Mesenchymal stem cell (in vitro differentiated cells and primary cell): Measurements from ENCODE around the gene KRTAP1-3.

Source experiments
- DNase-seq: peaks from one replicate; pipeline ENCODE4 v3.0.0-alpha.2; 2013
- H2AFZ ChIP-seq: one replicate; pipeline ENCODE4 v1.6.1; 2013; ENCODE audit warnings: low read depth, mild to moderate bottlenecking, control low read depth, inconsistent platforms, low read length, moderate library complexity
- H2AK5ac ChIP-seq: 2 replicates; pipeline ENCODE4 v1.6.1; 2013; ENCODE audit warnings: low read length, moderate library complexity, mild to moderate bottlenecking, inconsistent platforms; ENCODE audit not compliant: severe bottlenecking
- H2BK120ac ChIP-seq: one replicate; pipeline ENCODE4 v1.6.1; 2013; ENCODE audit warnings: low read depth, mild to moderate bottlenecking, inconsistent platforms, low read length, moderate library complexity
- H2BK12ac ChIP-seq, 2 experiments: one replicate each; pipeline ENCODE4 v1.6.1; 2013; ENCODE audit warnings: inconsistent platforms in 2 of 2, low read length in 2 of 2, mild to moderate bottlenecking in 2 of 2, moderate library complexity in 2 of 2, control low read depth in 1 of 2
- H2BK15ac ChIP-seq: one replicate; pipeline ENCODE4 v1.6.1; 2013; ENCODE audit warnings: mild to moderate bottlenecking, low read depth, inconsistent platforms; ENCODE audit not compliant: poor library complexity, severe bottlenecking
- H2BK5ac ChIP-seq: 2 replicates; pipeline ENCODE4 v1.6.1; 2013; ENCODE audit warnings: low read depth, mild to moderate bottlenecking, low read length, control low read depth, inconsistent platforms; ENCODE audit not compliant: poor library complexity, severe bottlenecking
- H3K14ac ChIP-seq, 2 experiments: one replicate each; pipeline ENCODE4 v1.6.1; 2013; ENCODE audit warnings: inconsistent platforms in 2 of 2, low read length in 2 of 2, control low read depth in 1 of 2, mild to moderate bottlenecking in 1 of 2, moderate library complexity in 1 of 2
- H3K18ac ChIP-seq, 2 experiments: one replicate each; pipeline ENCODE4 v1.6.1; 2013; ENCODE audit warnings: inconsistent platforms in 2 of 2, low read length in 2 of 2, control low read depth in 1 of 2, low read depth in 1 of 2, mild to moderate bottlenecking in 1 of 2
- H3K23ac ChIP-seq, 2 experiments: one replicate each; pipeline ENCODE4 v1.6.1; 2013; ENCODE audit warnings: inconsistent platforms in 2 of 2, low read length in 2 of 2, mild to moderate bottlenecking in 2 of 2, moderate library complexity in 2 of 2, control low read depth in 1 of 2
- H3K27ac ChIP-seq: 2 replicates; pipeline ENCODE4 v1.5.1; 2013; ENCODE audit warnings: mild to moderate bottlenecking, moderate library complexity, low read length, control low read depth, inconsistent platforms; ENCODE audit not compliant: poor library complexity, severe bottlenecking
- H3K27me3 ChIP-seq, 2 experiments: 2 replicates each; pipeline versions ENCODE4 v1.6.1 to v1.7.0; 2013; ENCODE audit warnings: low read length in 2 of 2, mild to moderate bottlenecking in 2 of 2, moderate library complexity in 2 of 2, control low read depth in 1 of 2, inconsistent platforms in 1 of 2; ENCODE audit not compliant: control insufficient read depth in 1 of 2, insufficient read depth in 1 of 2
- H3K36me3 ChIP-seq, 2 experiments: 2 replicates each; pipeline versions ENCODE4 v1.6.1 to v1.7.0; 2013; ENCODE audit warnings: low read length in 2 of 2, control low read depth in 1 of 2, inconsistent platforms in 1 of 2, low read depth in 1 of 2, mild to moderate bottlenecking in 1 of 2; ENCODE audit not compliant: insufficient read depth in 2 of 2, control insufficient read depth in 1 of 2
- H3K4ac ChIP-seq, 2 experiments: one replicate each; pipeline ENCODE4 v1.6.1; 2013; ENCODE audit warnings: inconsistent platforms in 2 of 2, low read length in 2 of 2, mild to moderate bottlenecking in 2 of 2, moderate library complexity in 2 of 2, control low read depth in 1 of 2, low read depth in 1 of 2
- H3K4me1 ChIP-seq: 2 replicates; pipeline ENCODE4 v1.6.1; 2013; ENCODE audit warnings: low read depth, low read length, control low read depth; ENCODE audit not compliant: control insufficient read depth, insufficient read depth
- H3K4me2 ChIP-seq: 2 replicates; pipeline ENCODE4 v1.6.1; 2013; ENCODE audit warnings: low read length, mild to moderate bottlenecking, inconsistent platforms; ENCODE audit not compliant: poor library complexity, severe bottlenecking
- H3K4me3 ChIP-seq, 2 experiments: 2 replicates each; pipeline versions ENCODE4 v1.5.1 to v1.7.0; 2013; ENCODE audit warnings: low read length in 2 of 2, mild to moderate bottlenecking in 2 of 2, control low read depth in 1 of 2, low read depth in 1 of 2; ENCODE audit not compliant: insufficient read depth in 1 of 2
- H3K79me1 ChIP-seq: replicated peaks from 2 replicates; pipeline ENCODE4 v1.6.1; 2013; ENCODE audit warnings: mild to moderate bottlenecking, control low read depth, low read length, inconsistent platforms; ENCODE audit not compliant: poor library complexity, severe bottlenecking
- H3K9ac ChIP-seq: 2 replicates; pipeline ENCODE4 v1.7.0; 2013; ENCODE audit warnings: mild to moderate bottlenecking, low read length, moderate library complexity
- H3K9me3 ChIP-seq: 2 replicates; pipeline ENCODE4 v1.7.0; 2013; ENCODE audit warnings: mild to moderate bottlenecking, low read length; ENCODE audit not compliant: control insufficient read depth
- H4K8ac ChIP-seq: one replicate; pipeline ENCODE4 v1.6.1; 2013; ENCODE audit warnings: inconsistent platforms, mild to moderate bottlenecking, low read length, moderate library complexity
- H4K91ac ChIP-seq: one replicate; pipeline ENCODE4 v1.6.1; 2013; ENCODE audit warnings: mild to moderate bottlenecking, low read length, inconsistent platforms
- WGBS: methylation state at CpG from one replicate; pipeline ENCODE4 v1.1.7; 2013; ENCODE audit warnings: mixed read lengths; 5-methylcytosine and 5-hydroxymethylcytosine counted together

KRTAP1-3 gene

DNA sequence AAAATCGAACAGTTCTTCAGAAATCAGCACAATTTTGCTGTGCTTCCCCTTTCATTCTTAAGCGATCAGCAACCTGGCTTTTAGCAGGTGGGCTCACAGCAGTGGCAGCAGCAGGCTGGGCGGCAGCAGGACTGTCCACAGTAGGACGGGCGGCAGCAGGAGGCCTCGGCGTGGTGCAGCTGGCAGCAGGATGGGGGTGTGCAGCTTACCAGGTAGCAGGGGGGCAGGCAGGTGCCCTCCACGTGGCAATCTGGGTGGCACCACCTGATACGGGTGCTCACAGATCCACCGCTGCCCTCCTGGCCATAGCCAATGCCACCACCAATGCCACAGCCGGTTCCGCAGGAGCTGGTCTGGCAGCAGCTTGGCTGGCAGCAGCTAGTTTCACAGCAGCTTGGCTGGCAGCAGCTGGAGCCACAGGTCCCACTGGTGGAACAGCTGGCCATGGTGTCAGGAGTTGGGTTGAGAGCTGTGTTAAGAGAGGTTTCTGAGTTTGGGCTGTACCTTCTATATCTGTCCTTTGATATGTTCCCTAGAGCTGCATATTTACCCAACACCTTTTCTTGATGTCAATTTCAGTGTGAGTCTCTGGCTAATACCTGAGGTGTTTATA is 4.9 kb downstream of the KRTAP1-3 start, which contains the start of gene KRTAP1-4:
TSS of gene KRTAP1-4 (minus strand) at position 563 of the 613 bp plus-strand sequence. CDS start at position 446, 117 bp downstream.
- Histone ChIP-seq H2BK120ac (no peak within 1 kb of the TSS), H2BK15ac (no peak within 1 kb of the TSS), H3K9ac (no peak within 1 kb of the TSS), H3K27me3 (no peaks in the 10 kb centered on the region), H3K14ac (peak within 1 kb of the TSS in 1 of 2 experiments; percentile 62), H2BK5ac (no peak within 1 kb of the TSS), H2AK5ac (peak within 1 kb of the TSS; percentile 70), H3K4me2 (no peak within 1 kb of the TSS), H3K18ac (no peak within 1 kb of the TSS), H2BK12ac (no peak within 1 kb of the TSS), H3K23ac (no peak within 1 kb of the TSS), H3K4ac (no peak within 1 kb of the TSS), H3K9me3 (no peaks in the 10 kb centered on the region), H2AFZ (no peak within 1 kb of the TSS), H3K79me1 (no peaks in the 10 kb centered on the region), H3K4me1 (peaks cover 5% of the 10 kb centered on the region), H4K91ac (no peak within 1 kb of the TSS), H4K8ac (no peak within 1 kb of the TSS), H3K36me3 (no peaks in the 10 kb centered on the region), H3K27ac (no peak within 1 kb of the TSS), H3K4me3 (no peak within 1 kb of the TSS)
- no peak for DNase-seq
- 83% methylated on average over 12 of the region's 12 CpGs for WGBS

DNA sequence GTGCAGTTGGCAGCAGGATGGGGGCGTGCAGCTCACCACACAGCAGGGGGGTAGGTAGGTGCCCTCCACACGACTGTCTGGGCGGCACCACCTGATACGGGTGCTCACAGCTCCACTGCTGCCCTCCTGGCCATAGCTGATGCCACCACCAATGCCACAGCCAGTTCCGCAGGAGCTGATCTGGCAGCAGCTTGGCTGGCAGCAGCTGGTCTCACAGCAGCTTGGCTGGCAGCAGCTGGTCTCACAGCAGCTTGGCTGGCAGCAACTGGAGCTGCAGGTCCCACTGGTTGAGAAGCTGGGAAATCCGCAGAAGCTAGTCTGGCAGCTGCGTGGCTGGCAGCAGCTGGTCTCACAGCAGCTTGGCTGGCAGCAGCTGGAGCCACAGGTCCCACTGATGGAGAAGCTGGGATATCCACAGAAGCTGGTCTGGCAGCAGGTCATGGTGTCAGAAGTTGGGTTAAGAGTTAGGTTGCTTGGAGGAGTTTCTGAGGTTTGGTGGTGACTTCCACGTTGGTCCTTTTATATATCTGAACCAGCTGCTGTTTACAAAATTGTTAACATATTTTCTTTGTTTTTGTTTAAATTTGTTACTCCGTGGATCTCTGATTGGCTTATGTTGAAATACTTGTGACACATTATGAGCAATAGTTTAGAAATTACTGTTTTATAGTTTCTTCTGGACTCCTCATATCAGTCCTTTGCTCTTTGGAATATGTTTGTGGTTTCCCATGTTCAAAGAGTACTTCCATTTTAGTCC is 7.8 kb downstream of the KRTAP1-3 start, which contains the start of gene KRTAP1-5:
TSS of gene KRTAP1-5 (minus strand) at position 494 of the 757 bp plus-strand sequence. CDS start at position 441, 53 bp downstream.
- no peak within 1 kb of the TSS for H3K4me2 ChIP-seq
- no peak within 1 kb of the TSS for H2BK12ac ChIP-seq
- peaks cover 3% of the 10 kb centered on the region for H3K4me1 ChIP-seq
- H2BK120ac ChIP-seq = no peak within 1 kb of the TSS
- H3K18ac ChIP-seq = peak within 1 kb of the TSS in 1 of 2 experiments; percentile 68
- no peak within 1 kb of the TSS for H2AK5ac ChIP-seq
- H2BK5ac ChIP-seq = no peak within 1 kb of the TSS
- no peak within 1 kb of the TSS for H4K8ac ChIP-seq
- H3K23ac ChIP-seq = peak within 1 kb of the TSS in 1 of 2 experiments; percentile 77
- H3K9me3 ChIP-seq = no peaks in the 10 kb centered on the region
- H3K27me3 ChIP-seq = no peaks in the 10 kb centered on the region
- H3K4ac ChIP-seq = no peak within 1 kb of the TSS
- H3K14ac ChIP-seq = peak within 1 kb of the TSS in 1 of 2 experiments; percentile 87
- no peaks in the 10 kb centered on the region for H3K36me3 ChIP-seq
- H4K91ac ChIP-seq = no peak within 1 kb of the TSS
- no peak within 1 kb of the TSS for H3K4me3 ChIP-seq
- no peaks in the 10 kb centered on the region for H3K79me1 ChIP-seq
- H2AFZ ChIP-seq = no peak within 1 kb of the TSS
- peak within 1 kb of the TSS; percentile 13 for H3K9ac ChIP-seq
- DNase-seq = peak; percentile 30
- H3K27ac ChIP-seq = no peak within 1 kb of the TSS
- no peak within 1 kb of the TSS for H2BK15ac ChIP-seq
- WGBS = 97% methylated on average over 7 of the region's 9 CpGs

DNA sequence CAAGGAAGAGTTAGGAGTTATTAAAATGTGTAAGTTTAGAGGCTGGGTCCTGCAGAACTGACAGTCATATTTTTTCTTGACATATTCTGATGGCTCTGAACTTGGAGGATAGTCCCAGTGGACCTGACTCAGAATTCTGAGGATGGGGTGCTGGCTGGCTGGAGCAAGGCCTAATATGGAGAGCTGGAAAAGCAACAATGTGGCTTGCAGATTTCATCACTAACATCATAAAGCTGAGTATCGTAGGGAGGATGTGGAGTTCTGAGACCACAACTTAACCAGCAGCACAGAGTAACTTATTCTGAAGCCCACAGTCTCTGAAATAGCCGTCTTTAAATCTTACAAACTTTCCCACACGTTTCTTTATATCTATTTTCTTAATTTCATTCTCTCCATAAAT is 10.0 kb downstream of the KRTAP1-3 start:
- Histone ChIP-seq H3K4me2 (no peak overlapping the region), H2BK120ac (no peak overlapping the region), H2BK12ac (no peak overlapping the region), H3K27ac (no peak overlapping the region), H3K4me1 (peaks cover 3% of the 10 kb centered on the region), H3K36me3 (no peaks in the 10 kb centered on the region), H3K18ac (no peak overlapping the region), H3K9me3 (no peaks in the 10 kb centered on the region), H3K14ac (no peak overlapping the region), H2AFZ (no peak overlapping the region), H4K91ac (no peak overlapping the region), H2AK5ac (no peak overlapping the region), H4K8ac (no peak overlapping the region), H3K79me1 (no peaks in the 10 kb centered on the region), H2BK5ac (no peak overlapping the region), H3K4me3 (no peak overlapping the region), H3K9ac (peak overlapping the region; percentile 7), H3K4ac (no peak overlapping the region), H3K27me3 (no peaks in the 10 kb centered on the region), H2BK15ac (no peak overlapping the region), H3K23ac (no peak overlapping the region)
- no peak for DNase-seq
- 72% methylated on average over 1 of the region's 3 CpGs for WGBS

DNA sequence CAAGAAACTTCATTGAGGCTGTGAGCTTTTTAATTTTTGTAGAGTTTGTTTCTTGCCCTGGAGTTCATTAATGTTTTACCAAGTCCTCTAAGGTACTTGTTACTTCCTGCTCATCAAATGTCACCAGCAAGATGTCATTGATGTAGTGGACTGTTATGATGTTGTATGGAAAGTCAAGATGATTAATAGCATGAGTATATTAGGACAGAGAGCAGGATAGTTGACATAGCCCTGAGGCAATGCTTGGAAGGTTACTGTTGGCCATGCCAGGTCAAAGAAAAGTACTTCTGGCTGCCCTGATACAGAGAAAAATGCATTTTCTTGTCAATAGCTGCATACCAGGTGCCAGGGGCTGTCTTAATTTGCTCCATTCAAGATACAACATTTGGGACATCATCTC is 14.3 kb downstream of the KRTAP1-3 start:
- H3K4me3 ChIP-seq = no peak overlapping the region
- H2BK5ac ChIP-seq = no peak overlapping the region
- no peak overlapping the region for H4K91ac ChIP-seq
- no peak overlapping the region for H3K9ac ChIP-seq
- no peaks in the 10 kb centered on the region for H3K79me1 ChIP-seq
- no peak overlapping the region for H3K14ac ChIP-seq
- H3K23ac ChIP-seq = no peak overlapping the region
- H2AK5ac ChIP-seq = no peak overlapping the region
- H2AFZ ChIP-seq = no peak overlapping the region
- H2BK120ac ChIP-seq = no peak overlapping the region
- no peak overlapping the region for H2BK15ac ChIP-seq
- H3K9me3 ChIP-seq = no peaks in the 10 kb centered on the region
- H3K4me2 ChIP-seq = no peak overlapping the region
- H3K4ac ChIP-seq = no peak overlapping the region
- no peak overlapping the region for H3K18ac ChIP-seq
- H2BK12ac ChIP-seq = no peak overlapping the region
- DNase-seq = no peak
- H3K36me3 ChIP-seq = no peaks in the 10 kb centered on the region
- no peak overlapping the region for H3K27ac ChIP-seq
- no peak overlapping the region for H4K8ac ChIP-seq
- peaks cover 1% of the 10 kb centered on the region for H3K4me1 ChIP-seq
- no peaks in the 10 kb centered on the region for H3K27me3 ChIP-seq
